ENCODE measurements around the gene GALNT2.

GALNT2 gene

DNA sequence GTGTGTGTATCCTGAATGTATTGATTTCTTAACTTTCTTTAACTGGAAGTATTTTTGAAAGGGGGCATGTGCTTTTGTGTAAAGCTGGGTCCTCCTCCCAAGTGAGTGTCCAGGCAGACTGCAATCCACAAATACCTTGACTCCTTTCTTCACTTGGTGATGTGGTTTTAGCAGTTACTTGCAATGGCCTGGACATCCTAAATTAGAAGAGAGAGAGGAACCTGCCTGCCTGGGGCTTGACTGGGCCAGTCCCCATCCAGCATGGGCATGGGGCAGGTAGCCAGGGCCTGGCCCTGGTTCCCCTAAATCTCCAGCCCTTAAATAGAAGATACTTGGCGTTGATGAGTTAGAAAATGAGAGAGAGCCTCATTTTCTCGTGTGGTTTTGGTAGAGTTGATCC lies 199.4 kb downstream of the GALNT2 start:
- no peak for FAIRE-seq
- TF ChIP-seq TAF1 (IDR thresholded peaks at IDR 0.05; ENCODE audit: low read depth, low read length) (no peak), PAX5 (IDR thresholded peaks at IDR 0.05; ENCODE audit: insufficient read depth, low read length, severe bottlenecking) (no peak), POLR2A (IDR thresholded peaks at IDR 0.05; ENCODE audit: low read depth, low read length) (no peak), POLR2AphosphoS5 (IDR thresholded peaks at IDR 0.05; ENCODE audit: low read depth, low read length) (no peak), SPI1 (IDR thresholded peaks at IDR 0.05; ENCODE audit: low read depth, low read length) (no peak), POU2F2 (IDR thresholded peaks at IDR 0.05; ENCODE audit: low read depth, low read length) (no peak)
- no peak for DNase-seq (ENCODE audit: insufficient read length, low spot score)

DNA sequence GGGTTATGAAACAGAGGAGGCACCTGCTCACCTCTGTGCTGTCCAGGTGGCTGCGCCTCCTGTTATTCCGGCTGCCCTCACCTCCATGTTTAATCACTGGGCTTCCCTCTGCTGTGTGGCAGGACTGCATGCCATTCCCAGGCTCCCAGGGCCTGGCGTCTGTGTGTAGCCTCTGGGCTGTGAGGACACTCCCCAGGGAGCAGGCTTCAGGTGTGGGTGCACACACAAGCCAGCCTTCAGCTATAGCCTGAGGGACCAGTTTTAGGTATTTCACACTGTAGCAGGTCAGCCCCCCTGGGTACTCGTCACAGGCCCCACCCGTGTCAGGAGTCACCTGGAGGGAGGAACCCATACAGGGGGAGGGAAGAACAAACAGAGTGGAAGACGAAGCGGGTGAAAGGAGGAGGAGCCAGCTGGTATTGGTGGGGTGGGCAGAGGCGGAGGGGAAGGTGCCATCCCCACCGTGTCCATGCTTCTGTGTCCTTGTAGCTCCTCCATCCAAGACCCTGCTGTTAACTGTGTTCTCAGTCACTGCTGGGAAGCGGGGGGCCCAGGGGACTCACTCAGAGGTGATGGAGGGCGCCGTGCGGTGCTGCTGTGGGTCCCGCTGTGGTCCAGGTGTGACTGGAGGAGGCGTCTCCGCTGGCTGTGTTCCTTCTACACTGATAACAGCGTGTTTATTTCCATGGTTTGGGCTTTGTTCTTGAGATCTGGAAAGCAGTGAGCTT lies 200.5 kb downstream of the GALNT2 start:
- TF ChIP-seq POU2F2 (IDR thresholded peaks at IDR 0.05; ENCODE audit: low read depth, low read length) (no peak), POLR2AphosphoS5 (IDR thresholded peaks at IDR 0.05; ENCODE audit: low read depth, low read length) (no peak), PAX5 (IDR thresholded peaks at IDR 0.05; ENCODE audit: insufficient read depth, low read length, severe bottlenecking) (no peak), POLR2A (IDR thresholded peaks at IDR 0.05; ENCODE audit: low read depth, low read length) (no peak), SPI1 (IDR thresholded peaks at IDR 0.05; ENCODE audit: low read depth, low read length) (no peak), TAF1 (IDR thresholded peaks at IDR 0.05; ENCODE audit: low read depth, low read length) (no peak)

DNA sequence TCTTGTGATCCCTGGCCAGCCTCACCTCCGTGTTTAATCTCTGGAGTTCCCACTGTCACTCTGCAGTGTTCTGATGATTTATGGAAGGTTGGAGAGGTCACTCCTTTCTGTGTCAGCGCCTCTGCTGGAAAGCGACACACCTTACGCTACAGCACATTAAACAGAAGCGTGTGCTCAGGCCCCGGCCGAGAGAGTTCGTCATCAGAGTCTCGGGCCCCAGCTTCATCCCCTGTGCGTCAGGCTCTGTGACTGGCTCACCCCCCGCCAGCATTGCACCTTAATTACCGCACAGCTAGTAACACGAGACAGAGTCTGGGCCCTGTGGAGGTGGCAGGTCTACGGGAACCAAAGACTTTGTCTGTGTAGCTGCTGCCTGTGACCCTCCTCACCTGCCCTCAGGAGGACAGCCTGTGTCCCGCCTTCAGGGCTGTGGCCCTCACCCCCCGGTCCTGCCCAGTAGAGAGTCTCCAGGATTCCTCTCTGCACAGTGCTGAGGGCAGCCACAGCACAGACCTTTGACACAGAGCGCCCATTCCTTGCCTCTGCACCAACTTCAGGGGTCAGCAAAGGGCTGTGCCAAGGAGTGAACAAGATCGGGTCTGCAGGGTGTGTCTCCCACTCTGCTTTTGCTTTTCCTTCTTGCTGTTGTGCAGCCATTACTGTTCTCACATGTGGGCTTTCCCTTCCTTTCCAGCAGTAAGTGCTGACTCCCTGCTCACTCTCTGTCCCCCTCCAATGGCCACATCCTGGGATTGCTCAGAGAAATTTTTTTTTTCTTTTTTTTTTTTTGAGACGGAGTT lies 201.5 kb downstream of the GALNT2 start:
- no peak for TF ChIP-seq SPI1 (IDR thresholded peaks at IDR 0.05; ENCODE audit: low read depth, low read length)
- no peak for TF ChIP-seq PAX5 (IDR thresholded peaks at IDR 0.05; ENCODE audit: insufficient read depth, low read length, severe bottlenecking)
- no peak for TF ChIP-seq POU2F2 (IDR thresholded peaks at IDR 0.05; ENCODE audit: low read depth, low read length)
- no peak for TF ChIP-seq TAF1 (IDR thresholded peaks at IDR 0.05; ENCODE audit: low read depth, low read length)
- no peak for TF ChIP-seq POLR2AphosphoS5 (IDR thresholded peaks at IDR 0.05; ENCODE audit: low read depth, low read length)
- no peak for TF ChIP-seq POLR2A (IDR thresholded peaks at IDR 0.05; ENCODE audit: low read depth, low read length)
- FAIRE-seq (peak; percentile 9), DNase-seq (ENCODE audit: insufficient read length, low spot score) (no peak)

More for the DNA sequence above, 200.5 kb downstream of the GALNT2 start:
- DNase-seq (ENCODE audit: insufficient read length, low spot score) = no peak
- FAIRE-seq = no peak

DNA sequence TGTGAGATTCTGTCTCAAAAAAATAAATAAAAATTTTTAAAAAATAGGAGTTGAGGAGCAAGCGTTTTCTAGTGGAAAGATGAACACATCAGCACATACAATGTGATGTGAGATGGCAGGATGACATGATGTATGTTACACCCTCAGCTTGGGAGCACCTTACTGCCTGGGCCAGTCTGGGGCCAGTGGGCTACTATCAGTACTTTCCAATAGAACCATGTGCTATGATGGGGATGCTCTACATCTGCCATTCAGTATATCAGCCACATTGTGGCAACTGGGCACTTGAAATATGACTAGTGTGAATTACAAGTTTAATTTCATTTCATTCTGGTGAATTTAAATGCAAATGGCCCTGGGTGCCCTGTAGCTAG lies 203.1 kb downstream of the GALNT2 start:
- TF ChIP-seq TAF1 (IDR thresholded peaks at IDR 0.05; ENCODE audit: low read depth, low read length) (no peak), SPI1 (IDR thresholded peaks at IDR 0.05; ENCODE audit: low read depth, low read length) (no peak), PAX5 (IDR thresholded peaks at IDR 0.05; ENCODE audit: insufficient read depth, low read length, severe bottlenecking) (no peak), POU2F2 (IDR thresholded peaks at IDR 0.05; ENCODE audit: low read depth, low read length) (no peak)
- FAIRE-seq (no peak), DNase-seq (ENCODE audit: insufficient read length, low spot score) (no peak)

DNA sequence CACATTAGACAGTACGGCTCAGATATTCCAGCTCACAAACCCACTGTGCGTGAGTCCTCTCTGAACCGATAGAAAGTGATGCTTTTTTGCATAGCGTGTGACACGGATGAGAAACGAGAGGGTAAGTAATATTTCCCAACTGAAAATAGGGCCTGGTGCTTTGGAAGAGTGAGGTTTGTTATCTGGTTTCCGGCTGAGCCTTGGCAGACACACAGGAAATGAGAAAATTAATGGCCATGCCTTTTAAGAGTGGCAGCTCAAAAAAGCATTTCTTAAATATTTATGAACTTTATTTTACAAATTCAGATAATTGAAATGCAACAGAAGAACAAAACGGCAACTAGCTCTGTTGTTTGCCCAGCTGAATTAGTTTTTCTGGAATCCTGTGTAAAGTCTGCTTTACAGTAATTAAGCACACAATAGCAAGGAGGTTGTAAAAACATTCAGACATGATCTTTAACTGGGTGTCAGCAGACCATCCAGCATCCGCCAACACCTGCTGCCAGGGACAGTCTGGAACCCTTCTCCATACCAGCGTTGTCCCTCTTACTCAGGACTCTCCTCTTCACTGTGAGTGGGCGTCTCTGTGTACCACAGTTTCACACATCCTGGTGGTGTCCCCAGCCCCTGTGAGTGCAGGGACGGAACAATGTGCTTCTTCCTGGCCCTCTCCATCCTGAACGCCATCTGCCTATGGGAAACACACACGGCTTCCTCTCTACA lies 203.7 kb downstream of the GALNT2 start:
- peak; percentile 94 for FAIRE-seq
- DNase-seq (ENCODE audit: insufficient read length, low spot score) = no peak
- no peak for TF ChIP-seq TAF1 (IDR thresholded peaks at IDR 0.05; ENCODE audit: low read depth, low read length)
- TF ChIP-seq POU2F2 (IDR thresholded peaks at IDR 0.05; ENCODE audit: low read depth, low read length) = no peak
- no peak for TF ChIP-seq SPI1 (IDR thresholded peaks at IDR 0.05; ENCODE audit: low read depth, low read length)
- TF ChIP-seq PAX5 (IDR thresholded peaks at IDR 0.05; ENCODE audit: insufficient read depth, low read length, severe bottlenecking) = no peak
- no peak for TF ChIP-seq POLR2A (IDR thresholded peaks at IDR 0.05; ENCODE audit: low read depth, low read length)
- no peak for TF ChIP-seq POLR2AphosphoS5 (IDR thresholded peaks at IDR 0.05; ENCODE audit: low read depth, low read length)

DNA sequence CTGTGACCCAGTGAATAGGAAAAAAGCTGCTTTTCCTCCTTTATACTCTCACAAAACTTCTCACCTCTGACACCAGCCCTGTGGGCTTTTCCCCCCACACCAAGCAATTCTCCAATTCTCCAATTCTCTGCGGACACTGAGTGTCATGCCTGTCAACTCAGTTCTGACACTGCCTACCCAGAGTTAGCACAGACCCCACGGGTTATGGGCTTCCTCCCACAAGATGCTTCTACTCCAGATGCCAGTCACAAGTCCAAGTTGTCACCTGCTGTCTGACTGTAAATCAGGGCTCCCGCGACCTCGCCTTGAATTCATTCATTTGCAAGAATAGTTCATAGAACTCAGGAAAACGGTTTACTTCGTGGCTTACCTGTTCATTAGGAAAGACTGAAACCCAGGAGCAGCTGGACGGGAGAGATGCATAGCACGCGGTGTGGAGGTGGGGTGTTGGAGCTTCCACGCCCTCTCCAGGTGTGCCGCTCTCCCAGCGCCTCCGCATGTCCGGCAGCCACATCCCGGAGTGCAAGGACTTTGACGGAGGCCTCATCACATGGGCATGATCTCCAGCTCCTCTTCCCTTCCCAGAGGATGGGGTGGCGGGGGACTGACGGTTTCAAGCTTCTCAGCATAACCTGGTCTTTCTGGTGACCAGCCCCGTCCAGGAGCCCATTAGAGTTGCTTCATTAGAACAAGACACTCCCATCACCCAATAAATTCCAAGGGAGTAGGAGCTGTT lies 204.4 kb downstream of the GALNT2 start:
- no peak for TF ChIP-seq SPI1 (IDR thresholded peaks at IDR 0.05; ENCODE audit: low read depth, low read length)
- TF ChIP-seq POLR2A (IDR thresholded peaks at IDR 0.05; ENCODE audit: low read depth, low read length) = no peak
- no peak for TF ChIP-seq PAX5 (IDR thresholded peaks at IDR 0.05; ENCODE audit: insufficient read depth, low read length, severe bottlenecking)
- FAIRE-seq (peak; percentile 55), DNase-seq (ENCODE audit: insufficient read length, low spot score) (no peak)

DNA sequence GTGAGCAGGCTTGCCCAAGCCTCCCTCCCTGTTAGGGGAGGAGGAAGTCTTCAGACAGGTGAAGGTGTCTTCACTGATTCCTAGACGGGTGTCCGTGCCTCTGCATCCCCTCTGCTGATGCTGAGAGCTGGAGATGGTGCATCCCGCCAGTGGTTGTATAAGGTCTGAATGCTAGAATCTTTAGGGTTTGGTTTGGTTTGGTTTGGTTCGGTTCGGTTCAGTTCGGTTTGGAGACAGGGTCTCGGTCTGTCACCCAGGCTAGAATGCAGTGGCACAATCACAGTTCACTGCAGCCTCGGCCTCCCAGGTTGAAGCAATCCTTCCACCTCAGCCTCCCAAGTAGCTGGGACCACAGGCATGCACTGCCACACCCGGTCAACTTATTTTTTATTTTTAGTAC lies 205.5 kb downstream of the GALNT2 start:
- TF ChIP-seq POU2F2 (IDR thresholded peaks at IDR 0.05; ENCODE audit: low read depth, low read length) = no peak
- no peak for TF ChIP-seq TAF1 (IDR thresholded peaks at IDR 0.05; ENCODE audit: low read depth, low read length)
- TF ChIP-seq PAX5 (IDR thresholded peaks at IDR 0.05; ENCODE audit: insufficient read depth, low read length, severe bottlenecking) = no peak
- no peak for TF ChIP-seq POLR2AphosphoS5 (IDR thresholded peaks at IDR 0.05; ENCODE audit: low read depth, low read length)
- no peak for TF ChIP-seq POLR2A (IDR thresholded peaks at IDR 0.05; ENCODE audit: low read depth, low read length)
- no peak for TF ChIP-seq SPI1 (IDR thresholded peaks at IDR 0.05; ENCODE audit: low read depth, low read length)
- no peak for FAIRE-seq
- no peak for DNase-seq (ENCODE audit: insufficient read length, low spot score)

DNA sequence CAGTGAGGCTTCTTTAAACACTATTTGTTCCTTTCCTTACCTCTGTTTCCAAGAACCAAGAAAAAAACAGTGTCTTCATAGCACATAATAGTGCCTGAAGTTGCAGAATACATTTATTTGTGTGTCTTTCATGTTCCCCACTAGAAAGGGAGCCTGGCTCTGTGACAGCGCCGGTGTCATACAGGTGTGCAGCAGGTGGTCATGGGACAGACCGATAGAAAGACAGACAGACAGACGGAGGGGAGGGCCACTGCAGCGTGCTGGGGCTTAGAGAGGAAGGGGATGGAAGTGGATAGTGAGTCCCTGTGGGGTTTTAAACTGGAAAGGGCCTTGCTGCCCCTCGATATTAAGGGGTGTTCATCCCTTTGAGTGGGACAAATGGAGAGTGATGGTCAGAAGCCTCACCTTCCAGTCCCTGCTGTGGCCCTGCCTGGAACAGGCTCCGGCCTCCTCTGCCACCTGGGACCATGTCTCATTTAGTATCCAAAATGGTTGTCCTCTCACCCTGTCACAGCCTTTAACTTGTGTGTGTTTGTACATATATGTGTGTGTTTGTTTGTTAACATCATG lies 206.2 kb downstream of the GALNT2 start:
- FAIRE-seq (no peak), DNase-seq (ENCODE audit: insufficient read length, low spot score) (no peak)
- TF ChIP-seq POU2F2 (IDR thresholded peaks at IDR 0.05; ENCODE audit: low read depth, low read length) (no peak), TAF1 (IDR thresholded peaks at IDR 0.05; ENCODE audit: low read depth, low read length) (no peak), POLR2A (IDR thresholded peaks at IDR 0.05; ENCODE audit: low read depth, low read length) (no peak), POLR2AphosphoS5 (IDR thresholded peaks at IDR 0.05; ENCODE audit: low read depth, low read length) (no peak), PAX5 (IDR thresholded peaks at IDR 0.05; ENCODE audit: insufficient read depth, low read length, severe bottlenecking) (no peak), SPI1 (IDR thresholded peaks at IDR 0.05; ENCODE audit: low read depth, low read length) (no peak)
